K562 (cell line): Measurements from ENCODE around the gene PIH1D1. TPM values are rescaled to one million over a fixed set of nuclear protein-coding genes. Genes with fewer than 3 reads are reported as not detected.

Experiments
- BCOR ChIP-seq: fragments of 450-650 bp; IDR thresholded peaks from 2 replicates; pipeline ENCODE4 v1.6.1; 2016
- BMI1 ChIP-seq: fragments of 150-350 bp; IDR thresholded peaks from 2 replicates; pipeline ENCODE4 v1.6.1; 2014; ENCODE audit warnings: low read length
- HNRNPL ChIP-seq: fragments of 200-400 bp; formaldehyde crosslinking; IDR thresholded peaks from 2 replicates; pipeline ENCODE4 v1.6.1; 2017; ENCODE audit warnings: low read depth, mild to moderate bottlenecking, low read length
- NCOA2 ChIP-seq, 2 experiments: fragments of 450-650 bp; IDR thresholded peaks; 2 replicates each; pipeline ENCODE4 v1.6.1; 2018; ENCODE audit warnings: mild to moderate bottlenecking in 2 of 2, moderate library complexity in 1 of 2; ENCODE audit not compliant: partially characterized antibody in 2 of 2
- SNRNP70 ChIP-seq: fragments of 200-400 bp; formaldehyde crosslinking; optimal IDR thresholded peaks from 2 replicates; pipeline ENCODE3; 2017; ENCODE audit warnings: low read depth, low read length
- ZBTB34 ChIP-seq: fragments of 250-450 bp; sonication (Bioruptor Pico); IDR thresholded peaks from 2 replicates; pipeline ENCODE4 v1.8.0; 2021; ENCODE audit warnings: mild to moderate bottlenecking, moderate library complexity
- ZNF23 ChIP-seq: fragments of 250-450 bp; sonication (Bioruptor Pico); IDR thresholded peaks from 2 replicates; pipeline ENCODE4 v1.4.0; 2020; ENCODE audit warnings: mild to moderate bottlenecking
- ZNF79 ChIP-seq: fragments of 250-450 bp; sonication (Bioruptor Pico); IDR thresholded peaks from 2 replicates; pipeline ENCODE4 v1.4.0; 2020; ENCODE audit warnings: low read depth, mild to moderate bottlenecking, moderate library complexity
- polyA plus RNA-seq, 8 experiments: library from polyadenylated mRNA; depleted of rRNA in 4 of 8; stranded (reverse) in 5 of 8; unstranded in 3 of 8; fragments of >200 nt; fragmentation: Nextera tagmentation in 2 of 8; fragmentation: Illumina TruSeq in 1 of 8; extraction: Ambion mirVana in 2 of 8; extraction: Trizol in 1 of 8; gene quantifications; 2 replicates each; pipeline versions ENCODE4 v1.2.1 to v1.2.3, GENCODE V29; 2011 to 2014; ENCODE audit warnings: inconsistent platforms in 1 of 8, missing spikeins in 1 of 8
- total RNA-seq, 7 experiments: library from RNA; depleted of rRNA in 6 of 7; stranded (reverse); fragments of >200 nt in 6 of 7; fragmentation: Illumina TruSeq in 2 of 7; extraction: Trizol in 2 of 7; gene quantifications; 2 replicates each; pipeline versions ENCODE4 v1.2.1 to v1.2.3, GENCODE V29; 2011 to 2021; ENCODE audit warnings: low replicate concordance in 1 of 7
- TF ChIP-seq, protein P1 (sequence below): sonication (generic); formaldehyde crosslinking; IDR thresholded peaks from 2 replicates; pipeline ENCODE4 v1.8.0; 2022; ENCODE audit warnings: mild to moderate bottlenecking, missing genetic modification reagents, borderline replicate concordance

The PIH1D1 gene
- total and polyA plus RNA-seq, 9 of the 15 experiments (the other 6 are each of a cell fraction or from before 2014, with no cell fraction given): 26.5 to 224 (median 137) TPM

DNA sequence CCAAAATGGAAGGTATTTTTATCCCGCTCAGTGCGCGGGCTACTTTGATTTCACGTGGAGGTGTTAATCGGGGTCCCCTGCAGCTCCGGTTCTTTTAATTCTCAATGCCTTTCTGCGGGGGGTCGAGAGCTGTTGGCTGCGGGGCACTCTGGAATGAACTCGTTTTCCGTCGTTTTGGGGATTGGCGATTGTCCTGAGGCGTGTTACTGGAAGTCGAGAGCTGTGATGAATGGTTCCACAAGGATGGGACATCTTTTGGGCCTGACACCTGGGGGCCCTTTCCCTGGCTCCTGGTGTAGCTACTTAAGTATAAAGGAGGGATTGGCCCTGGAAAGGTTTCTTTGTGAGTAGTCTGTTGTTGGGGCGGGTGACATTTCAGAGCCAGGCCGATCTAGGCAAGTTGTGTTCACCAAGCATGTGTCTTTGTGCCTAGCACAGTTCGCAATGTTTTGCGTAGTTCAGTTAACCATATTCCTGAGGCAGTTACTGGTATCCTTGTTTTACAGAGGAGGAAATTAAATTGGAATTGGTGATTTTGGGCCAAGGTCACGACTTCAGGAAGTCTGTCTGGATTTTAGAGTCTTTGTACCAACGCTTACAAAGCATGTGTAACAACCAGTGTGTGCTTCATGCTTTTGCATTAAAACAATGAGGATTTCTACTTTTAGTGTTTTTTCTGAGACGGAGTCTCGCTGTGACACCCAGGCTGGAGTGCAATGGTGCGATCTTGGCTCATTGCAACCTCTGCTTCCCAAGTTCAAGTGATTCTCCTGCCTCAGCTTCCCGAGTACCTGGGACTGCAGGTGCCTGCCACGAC, 36.6 kb upstream of the PIH1D1 start (continued):
- TF ChIP-seq ZBTB34 (CRISPR knock-in tag): no peak
- TF ChIP-seq BMI1: no peak
- no peak for TF ChIP-seq BCOR
- TF ChIP-seq ZNF23 (CRISPR knock-in tag): no peak
- TF ChIP-seq, protein P1, sequence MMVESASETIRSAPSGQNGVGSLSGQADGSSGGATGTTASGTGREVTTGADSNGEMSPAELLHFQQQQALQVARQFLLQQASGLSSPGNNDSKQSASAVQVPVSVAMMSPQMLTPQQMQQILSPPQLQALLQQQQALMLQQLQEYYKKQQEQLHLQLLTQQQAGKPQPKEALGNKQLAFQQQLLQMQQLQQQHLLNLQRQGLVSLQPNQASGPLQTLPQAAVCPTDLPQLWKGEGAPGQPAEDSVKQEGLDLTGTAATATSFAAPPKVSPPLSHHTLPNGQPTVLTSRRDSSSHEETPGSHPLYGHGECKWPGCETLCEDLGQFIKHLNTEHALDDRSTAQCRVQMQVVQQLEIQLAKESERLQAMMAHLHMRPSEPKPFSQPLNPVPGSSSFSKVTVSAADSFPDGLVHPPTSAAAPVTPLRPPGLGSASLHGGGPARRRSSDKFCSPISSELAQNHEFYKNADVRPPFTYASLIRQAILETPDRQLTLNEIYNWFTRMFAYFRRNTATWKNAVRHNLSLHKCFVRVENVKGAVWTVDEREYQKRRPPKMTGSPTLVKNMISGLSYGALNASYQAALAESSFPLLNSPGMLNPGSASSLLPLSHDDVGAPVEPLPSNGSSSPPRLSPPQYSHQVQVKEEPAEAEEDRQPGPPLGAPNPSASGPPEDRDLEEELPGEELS: no peak
- TF ChIP-seq HNRNPL: peak; percentile 30; the same call in 1 of the 2 replicates
- TF ChIP-seq SNRNP70: peak; percentile 89
- no peak for TF ChIP-seq NCOA2 (IDR thresholded peaks at IDR 0.05; ENCODE audit: partially characterized antibody in 2 of 2)
- TF ChIP-seq ZNF79 (CRISPR knock-in tag): no peak
